Epidermal melanocyte (primary cell): ENCODE measurements around the gene OPCML.

Experiments
- DNase-seq: peaks from one replicate; pipeline ENCODE4 v3.0.0; 2011; ENCODE audit warnings: low spot score; ENCODE audit not compliant: insufficient read length

The OPCML gene

GRCh38 chr11:132862137-132862536 is 670.2 kb downstream of the OPCML start:
- no peak for DNase-seq

GRCh38 chr11:132859306-132859705 is 673.0 kb downstream of the OPCML start:
- no peak for DNase-seq

- DNase-seq = no peak
These were observed 674.1 kb downstream of the OPCML start for GRCh38 chr11:132858223-132858622.

- DNase-seq = no peak
These were observed 676.3 kb downstream of the OPCML start for GRCh38 chr11:132856032-132856431.

- DNase-seq = no peak
These were observed 676.8 kb downstream of the OPCML start for GRCh38 chr11:132855516-132855915.

- DNase-seq = no peak
These were observed 678.4 kb downstream of the OPCML start for GRCh38 chr11:132853886-132854285.

- no peak for DNase-seq
These were observed 679.9 kb downstream of the OPCML start for GRCh38 chr11:132852361-132852760.

- no peak for DNase-seq
These were observed 681.1 kb downstream of the OPCML start for GRCh38 chr11:132851247-132851646.

- DNase-seq = no peak
These were observed 682.0 kb downstream of the OPCML start for GRCh38 chr11:132850266-132850665.

- DNase-seq = no peak
These were observed 684.0 kb downstream of the OPCML start for GRCh38 chr11:132848336-132848735.

GRCh38 chr11:132846075-132846474 is 686.2 kb downstream of the OPCML start:
- no peak for DNase-seq

GRCh38 chr11:132844956-132845696 is 687.2 kb downstream of the OPCML start:
- no peak for DNase-seq

- no peak for DNase-seq
These were observed 691.6 kb downstream of the OPCML start for GRCh38 chr11:132840660-132841059.

GRCh38 chr11:132840191-132840590 is 692.1 kb downstream of the OPCML start:
- no peak for DNase-seq

GRCh38 chr11:132839236-132839945 is 692.9 kb downstream of the OPCML start:
- no peak for DNase-seq

GRCh38 chr11:132838627-132839026 is 693.7 kb downstream of the OPCML start:
- no peak for DNase-seq

- DNase-seq = no peak
These were observed 701.0 kb downstream of the OPCML start for GRCh38 chr11:132831272-132831671.

GRCh38 chr11:132824642-132825041 is 707.7 kb downstream of the OPCML start:
- DNase-seq = no peak

GRCh38 chr11:132822276-132822675 is 710.0 kb downstream of the OPCML start:
- DNase-seq = no peak

- no peak for DNase-seq
These were observed 710.8 kb downstream of the OPCML start for GRCh38 chr11:132821499-132821898.

- no peak for DNase-seq
These were observed 711.3 kb downstream of the OPCML start for GRCh38 chr11:132821014-132821413.

- DNase-seq = no peak
These were observed 713.4 kb downstream of the OPCML start for GRCh38 chr11:132818951-132819350.

- DNase-seq = no peak
These were observed 714.9 kb downstream of the OPCML start for GRCh38 chr11:132817387-132817786.
